Amniotic epithelial cell (primary cell): ENCODE measurements around the gene GCNT4.

Source experiments
- DNase-seq: peaks from one replicate; pipeline ENCODE4 v3.0.0-alpha.2; 2010; ENCODE audit warnings: low read depth

GCNT4 gene

GRCh38 chr5:75016896-75017295 lies 35.5 kb downstream of the GCNT4 start:
- peak; percentile 91 for DNase-seq

GRCh38 chr5:75012748-75013147 lies 39.6 kb downstream of the GCNT4 start:
- no peak for DNase-seq

GRCh38 chr5:75010838-75011237 lies 41.5 kb downstream of the GCNT4 start:
- DNase-seq = no peak

- DNase-seq = no peak
Observed at GRCh38 chr5:75009556-75010345, 42.6 kb downstream of the GCNT4 start.

GRCh38 chr5:75006865-75007822 lies 45.2 kb downstream of the GCNT4 start:
- DNase-seq = peak; percentile 97

GRCh38 chr5:75005561-75005960 lies 46.8 kb downstream of the GCNT4 start:
- DNase-seq = no peak
